SU-DHL-6 (cell line): ENCODE results near the gene VSTM4.

Experiments used
- H2AFZ ChIP-seq: fragments of 200-600 bp; sonication (generic); 2 replicates; pipeline ENCODE4 v1.6.1; 2014; ENCODE audit warnings: low read depth, mild to moderate bottlenecking, moderate library complexity, mixed read lengths, antibody characterized with exemption, low read length; ENCODE audit not compliant: severe bottlenecking
- H3F3A ChIP-seq: fragments of 200-600 bp; shearing (Covaris generic); 2 replicates; pipeline ENCODE4 v1.6.0; 2016; ENCODE audit warnings: antibody characterized with exemption, mild to moderate bottlenecking; ENCODE audit not compliant: insufficient read depth
- H3K27ac ChIP-seq: fragments of 200-600 bp; sonication (generic); 2 replicates; pipeline ENCODE4 v1.5.1; 2016; ENCODE audit warnings: low read depth, mild to moderate bottlenecking, low read length, moderate library complexity, mixed read lengths
- H3K27me3 ChIP-seq: fragments of 200-600 bp; sonication (generic), shearing (Covaris generic); 2 replicates; pipeline ENCODE4 v1.6.0; 2014; ENCODE audit warnings: mild to moderate bottlenecking, low read length
- H3K36me3 ChIP-seq: fragments of 200-600 bp; sonication (generic); 2 replicates; pipeline ENCODE4 v1.6.1; 2014; ENCODE audit warnings: mild to moderate bottlenecking, low read length, mixed read lengths
- H3K4me2 ChIP-seq: fragments of 300-600, 200-600 bp; shearing (Covaris generic), sonication (generic); 2 replicates; pipeline ENCODE4 v1.6.0; 2014; ENCODE audit warnings: low read length, low read depth, mild to moderate bottlenecking; ENCODE audit not compliant: poor library complexity, severe bottlenecking
- H3K4me3 ChIP-seq: fragments of 200-600 bp; sonication (generic); 2 replicates; pipeline ENCODE4 v1.5.1; 2014; ENCODE audit warnings: antibody characterized with exemption, low read length, mild to moderate bottlenecking, mixed read lengths; ENCODE audit not compliant: insufficient read depth, poor library complexity, severe bottlenecking
- H3K79me2 ChIP-seq: fragments of 200-600 bp; sonication (generic); 2 replicates; pipeline ENCODE4 v1.6.1; 2014; ENCODE audit warnings: mild to moderate bottlenecking, low read length, moderate library complexity; ENCODE audit not compliant: insufficient read depth
- H3K9ac ChIP-seq: fragments of 200-600 bp; sonication (generic); 2 replicates; pipeline ENCODE4 v1.7.0; 2014; ENCODE audit warnings: mild to moderate bottlenecking, low read length
- H3K9me2 ChIP-seq: fragments of 200-600 bp; sonication (generic); replicated peaks from 2 replicates; pipeline ENCODE4 v1.6.1; 2014; ENCODE audit warnings: low read length; ENCODE audit not compliant: insufficient read depth
- H3K9me3 ChIP-seq: fragments of 200-600 bp; sonication (generic); 2 replicates; pipeline ENCODE4 v1.6.1; 2014; ENCODE audit warnings: low read length, mixed read lengths; ENCODE audit not compliant: insufficient read depth
- H4K20me1 ChIP-seq: fragments of 200-600 bp; sonication (generic); 2 replicates; pipeline ENCODE4 v1.6.1; 2014; ENCODE audit warnings: low read depth, mild to moderate bottlenecking, antibody characterized with exemption, low read length, moderate library complexity, mixed read lengths
- CTCF ChIP-seq: fragments of 200-600 bp; sonication (generic); IDR thresholded peaks from one replicate; pipeline ENCODE4 v1.5.1; 2017; ENCODE audit warnings: antibody characterized with exemption, mild to moderate bottlenecking, low read length, moderate library complexity; ENCODE audit not compliant: insufficient read depth, poor library complexity, severe bottlenecking
- EZH2phosphoT487 ChIP-seq: fragments of 200-600 bp; sonication (generic), shearing (Covaris generic); conservative IDR thresholded peaks from 2 replicates; pipeline ENCODE4 v1.6.1; 2018; ENCODE audit warnings: mild to moderate bottlenecking, antibody characterized with exemption, low read length, moderate library complexity, mixed read lengths

The VSTM4 gene

GRCh38 chr10:49119746-49120145 is 4.4 kb upstream of the VSTM4 start:
- Histone ChIP-seq H3K9ac (no peak overlapping the region), H3K27ac (no peak overlapping the region)
- TF ChIP-seq CTCF: no peak

GRCh38 chr10:49118430-49119074 is 3.2 kb upstream of the VSTM4 start:
- H3K4me2 ChIP-seq: no peak overlapping the region
- no peaks in the 10 kb centered on the region for H3K9me2 ChIP-seq
- no peak overlapping the region for H3K27ac ChIP-seq
- no peak overlapping the region for H3K4me3 ChIP-seq
- no peaks in the 10 kb centered on the region for H3K79me2 ChIP-seq
- TF ChIP-seq CTCF (no peak), EZH2phosphoT487 (no peak)
- no peaks in the 10 kb centered on the region for H3F3A ChIP-seq
- H3K9ac ChIP-seq: no peak overlapping the region
- H4K20me1 ChIP-seq: no peaks in the 10 kb centered on the region
- H2AFZ ChIP-seq: no peak overlapping the region
- H3K9me3 ChIP-seq: no peaks in the 10 kb centered on the region
- H3K27me3 ChIP-seq: no peaks in the 10 kb centered on the region
- H3K36me3 ChIP-seq: no peaks in the 10 kb centered on the region

More at GRCh38 chr10:49119746-49120145, 4.4 kb upstream of the VSTM4 start:
- Histone ChIP-seq H3K4me3 (no peak overlapping the region), H3K79me2 (no peaks in the 10 kb centered on the region), H2AFZ (no peak overlapping the region), H3K9me2 (no peaks in the 10 kb centered on the region), H4K20me1 (no peaks in the 10 kb centered on the region), H3K36me3 (no peaks in the 10 kb centered on the region), H3F3A (no peaks in the 10 kb centered on the region), H3K9me3 (no peaks in the 10 kb centered on the region), H3K4me2 (no peak overlapping the region), H3K27me3 (no peaks in the 10 kb centered on the region)

- Histone ChIP-seq H3K4me3 (no peak overlapping the region), H3K4me2 (no peak overlapping the region), H3K9me3 (no peaks in the 10 kb centered on the region), H3K79me2 (no peaks in the 10 kb centered on the region), H3K36me3 (no peaks in the 10 kb centered on the region), H3K27me3 (no peaks in the 10 kb centered on the region), H3K9me2 (no peaks in the 10 kb centered on the region), H3K9ac (no peak overlapping the region), H4K20me1 (no peaks in the 10 kb centered on the region), H3F3A (no peaks in the 10 kb centered on the region), H3K27ac (no peak overlapping the region), H2AFZ (no peak overlapping the region)
- TF ChIP-seq EZH2phosphoT487 (no peak), CTCF (no peak)
Observed at GRCh38 chr10:49117376-49118070, 2.2 kb upstream of the VSTM4 start.
